SKM-1 (cell line): Measurements from ENCODE around the gene ITGB8.

Source experiments
- DNase-seq: peaks from one replicate; lab custom pipeline; 2025; ENCODE audit not compliant: unreplicated experiment; lab: John Stamatoyannopoulos, UW

ITGB8 gene

GRCh38 chr7:20338285-20338684, 7.6 kb downstream of the ITGB8 start:
- DNase-seq: no peak

- no peak for DNase-seq
These were observed 10.1 kb downstream of the ITGB8 start for GRCh38 chr7:20340839-20341238.

- no peak for DNase-seq
These were observed 12.5 kb downstream of the ITGB8 start for GRCh38 chr7:20343205-20343604.

- no peak for DNase-seq
These were observed 13.2 kb downstream of the ITGB8 start for GRCh38 chr7:20343941-20344340.

GRCh38 chr7:20344396-20344795, 13.7 kb downstream of the ITGB8 start:
- DNase-seq: no peak

GRCh38 chr7:20346577-20346976, 15.9 kb downstream of the ITGB8 start:
- no peak for DNase-seq

- no peak for DNase-seq
These were observed 17.0 kb downstream of the ITGB8 start for GRCh38 chr7:20347680-20348079.

GRCh38 chr7:20348125-20348807, 17.6 kb downstream of the ITGB8 start:
- no peak for DNase-seq

GRCh38 chr7:20350518-20350951, 19.8 kb downstream of the ITGB8 start:
- no peak for DNase-seq

GRCh38 chr7:20350996-20351692, 20.4 kb downstream of the ITGB8 start:
- DNase-seq: no peak

- DNase-seq: no peak
These were observed 21.2 kb downstream of the ITGB8 start for GRCh38 chr7:20351901-20352300.

- no peak for DNase-seq
These were observed 22.0 kb downstream of the ITGB8 start for GRCh38 chr7:20352573-20353306.

- DNase-seq: no peak
These were observed 24.2 kb downstream of the ITGB8 start for GRCh38 chr7:20354610-20355528.

- no peak for DNase-seq
These were observed 27.4 kb downstream of the ITGB8 start for GRCh38 chr7:20358106-20358505.

GRCh38 chr7:20358762-20359282, 28.1 kb downstream of the ITGB8 start:
- DNase-seq: no peak

GRCh38 chr7:20359341-20359963, 28.8 kb downstream of the ITGB8 start:
- no peak for DNase-seq

- no peak for DNase-seq
These were observed 32.0 kb downstream of the ITGB8 start for GRCh38 chr7:20362574-20363253.

- no peak for DNase-seq
These were observed 34.0 kb downstream of the ITGB8 start for GRCh38 chr7:20364571-20365196.

GRCh38 chr7:20365486-20365885, 34.8 kb downstream of the ITGB8 start:
- no peak for DNase-seq
